HepG2 (cell line): ENCODE measurements around the gene KRTAP5-1. TPM values are rescaled to one million over a fixed set of nuclear protein-coding genes. Genes with fewer than 3 reads are reported as not detected.

ENCODE experiments used
- ATAC-seq: fragments of 200-7000 bp; cut with Tn5 transposase; 3 replicates; pipeline ENCODE4 v1.9.1; 2020; ENCODE audit warnings: mild to moderate bottlenecking, moderate library complexity
- BruUV-seq: library from RNA; stranded (reverse); fragments of 400-500 nt; replicated peaks from 2 replicates; lab custom pipeline; 2021; lab: Mats Ljungman, UMichigan
- CTCF ChIA-PET: fragments of 300-600 bp; formaldehyde crosslinking; extraction: SDS; loops from one replicate; lab custom pipeline; 2021; ENCODE audit warnings: low total read pairs, inconsistent platforms, low intra/inter-chr PET ratio; lab: Yijun Ruan, JAX
- POLR2A ChIA-PET: fragments of 350-600 bp; sonication (Branson Sonifier 250); formaldehyde crosslinking; loops from one replicate; lab custom pipeline; 2020; ENCODE audit warnings: antibody characterized with exemption, inconsistent platforms; lab: Yijun Ruan, JAX
- DNase-seq: peaks from one replicate; pipeline ENCODE4 v3.0.0-alpha.2; 2015; ENCODE audit warnings: low spot score
- FAIRE-seq: peaks from 3 replicates; lab custom pipeline; 2011; peaks lifted over from hg19 to GRCh38; lab: Jason Lieb, UNC
- H2AFZ ChIP-seq: one replicate; pipeline ENCODE4 v1.6.1; 2011; ENCODE audit warnings: low read length, inconsistent platforms
- H3K27ac ChIP-seq: fragments of 300-600 bp; 3 replicates; pipeline ENCODE4 v1.8.0; 2011; ENCODE audit warnings: mixed run types, mild to moderate bottlenecking, mixed read lengths, low read length, inconsistent platforms; ENCODE audit not compliant: insufficient read depth; ENCODE audit errors: extremely low read length
- H3K27me3 ChIP-seq, 2 experiments: fragments of 200-600 bp in 1 of 2; 2 replicates in 1 of 2; 3 replicates in 1 of 2; pipeline versions ENCODE4 v1.6.0 to v1.8.0; 2011; ENCODE audit warnings: low read length in 2 of 2, mild to moderate bottlenecking in 2 of 2, moderate library complexity in 2 of 2, inconsistent platforms in 1 of 2; ENCODE audit not compliant: insufficient read depth in 2 of 2, control insufficient read depth in 1 of 2
- H3K36me3 ChIP-seq, 2 experiments: fragments of 200-600 bp in 1 of 2; replicated peaks in 1 of 2; 2 replicates in 1 of 2; 3 replicates in 1 of 2; pipeline versions ENCODE4 v1.5.1 to v1.8.0; 2011; ENCODE audit warnings: low read length in 2 of 2, inconsistent platforms in 1 of 2; ENCODE audit not compliant: insufficient read depth in 2 of 2, control insufficient read depth in 1 of 2
- H3K4me1 ChIP-seq: 2 replicates; pipeline ENCODE4 v1.5.1; 2012; ENCODE audit warnings: low read length, inconsistent platforms; ENCODE audit not compliant: insufficient read depth
- H3K4me2 ChIP-seq: 2 replicates; pipeline ENCODE4 v1.6.0; 2011; ENCODE audit warnings: low read depth, low read length, inconsistent platforms
- H3K4me3 ChIP-seq, 3 experiments: fragments of 200-600 bp in 1 of 3; sonication (generic), shearing (Covaris generic) in 1 of 3; replicated peaks in 1 of 3; 2 replicates each; pipeline ENCODE4 v1.5.1; 2011 to 2016; ENCODE audit warnings: low read length in 3 of 3, inconsistent platforms in 2 of 3, low read depth in 2 of 3, mild to moderate bottlenecking in 2 of 3, control low read depth in 1 of 3, mixed read lengths in 1 of 3; ENCODE audit not compliant: insufficient read depth in 1 of 3
- H3K79me2 ChIP-seq: one replicate; pipeline ENCODE4 v1.6.1; 2011; ENCODE audit warnings: low read length, inconsistent platforms; ENCODE audit not compliant: insufficient read depth
- H3K9ac ChIP-seq: 2 replicates; pipeline ENCODE4 v1.6.0; 2011; ENCODE audit warnings: mild to moderate bottlenecking, low read depth, low read length, inconsistent platforms; ENCODE audit not compliant: insufficient read depth
- H3K9me3 ChIP-seq: 2 replicates; pipeline ENCODE4 v1.5.1; 2012; ENCODE audit warnings: mild to moderate bottlenecking, low read length
- H4K20me1 ChIP-seq: 2 replicates; pipeline ENCODE4 v1.6.0; 2011; ENCODE audit warnings: inconsistent platforms, mild to moderate bottlenecking, low read length, moderate library complexity; ENCODE audit not compliant: insufficient read depth
- FIP1L1 ChIP-seq: fragments of 200-400 bp; formaldehyde crosslinking; IDR thresholded peaks from 2 replicates; pipeline ENCODE4 v1.6.1; 2018; ENCODE audit warnings: low read depth, mild to moderate bottlenecking, low read length, moderate library complexity, borderline replicate concordance; ENCODE audit not compliant: insufficient read depth
- MAF1 ChIP-seq: sonication (generic); formaldehyde crosslinking; IDR thresholded peaks from 2 replicates; pipeline ENCODE4 v1.5.0; 2020; ENCODE audit warnings: missing genetic modification reagents, borderline replicate concordance
- MLLT10 ChIP-seq: sonication (generic); formaldehyde crosslinking; IDR thresholded peaks from 2 replicates; pipeline ENCODE4 v1.4.0; 2020; ENCODE audit warnings: missing genetic modification reagents
- ZNF367 ChIP-seq: sonication (generic); formaldehyde crosslinking; IDR thresholded peaks from 2 replicates; pipeline ENCODE4 v1.4.0; 2020; ENCODE audit warnings: missing genetic modification reagents, borderline replicate concordance
- ZNF780A ChIP-seq: sonication (generic); formaldehyde crosslinking; IDR thresholded peaks from 2 replicates; pipeline ENCODE4 v1.8.0; 2022; ENCODE audit warnings: mild to moderate bottlenecking, missing genetic modification reagents, moderate library complexity
- WGBS: methylation state at CpG from one replicate; pipeline ENCODE4 v1.1.6; 2017; ENCODE audit warnings: low lambda C conversion rate; 5-methylcytosine and 5-hydroxymethylcytosine counted together
- in situ Hi-C: cut with HindIII; loops from 2 replicates; pipeline ENCODE4 v1.10.0; 2017; ENCODE audit warnings: low pct_unique_long_range_greater_than_20kb; ENCODE audit not compliant: extremely low pct_ligation_motif_present
- intact Hi-C: fragments of 100-400 bp; cut with micrococcal nuclease; formaldehyde crosslinking; loops from one replicate; pipeline ENCODE4 v1.10.0; 2022; ENCODE audit not compliant: unreplicated experiment
- polyA plus RNA-seq, 8 experiments: library from polyadenylated mRNA; depleted of rRNA in 3 of 8; stranded (reverse) in 7 of 8; unstranded in 1 of 8; fragments of >200 nt; fragmentation: Illumina TruSeq in 4 of 8; extraction: Trizol in 4 of 8; gene quantifications; 2 replicates each; pipeline versions ENCODE4 v1.2.1 to v1.2.3, GENCODE V29; 2011 to 2016; ENCODE audit warnings: low read depth in 4 of 8, missing spikeins in 1 of 8, mixed read lengths in 1 of 8; ENCODE audit not compliant: insufficient read depth in 1 of 8
- total RNA-seq, 5 experiments: library from RNA; depleted of rRNA; stranded (reverse); fragments of >200 nt; fragmentation: Illumina TruSeq; extraction: Trizol; gene quantifications; 2 replicates each; pipeline ENCODE4 v1.2.3, GENCODE V29; 2016; ENCODE audit warnings: low read depth in 1 of 5
- TF ChIP-seq, protein P1 (sequence below): sonication (generic); formaldehyde crosslinking; IDR thresholded peaks from 2 replicates; pipeline ENCODE4 v1.8.0; 2022; ENCODE audit warnings: low read depth, missing genetic modification reagents
- TF ChIP-seq, protein P2 (sequence below): sonication (generic); formaldehyde crosslinking; IDR thresholded peaks from 2 replicates; pipeline ENCODE4 v1.4.0; 2020; ENCODE audit warnings: missing genetic modification reagents
- TF ChIP-seq, protein P3 (sequence below): sonication (generic); formaldehyde crosslinking; IDR thresholded peaks from 2 replicates; pipeline ENCODE4 v1.5.0; 2020; ENCODE audit warnings: missing genetic modification reagents
- TF ChIP-seq, protein P4 (sequence below): sonication (generic); formaldehyde crosslinking; IDR thresholded peaks from 2 replicates; pipeline ENCODE4 v1.8.0; 2022; ENCODE audit warnings: mild to moderate bottlenecking, missing genetic modification reagents; ENCODE audit not compliant: insufficient replicate concordance
- TF ChIP-seq, protein P5 (sequence below): sonication (generic); formaldehyde crosslinking; IDR thresholded peaks from 2 replicates; pipeline ENCODE4 v1.4.0; 2020; ENCODE audit warnings: mild to moderate bottlenecking, missing genetic modification reagents
- TF ChIP-seq, protein P6 (sequence below): sonication (generic); formaldehyde crosslinking; IDR thresholded peaks from 2 replicates; pipeline ENCODE4 v1.4.0; 2020; ENCODE audit warnings: missing genetic modification reagents, borderline replicate concordance

Gene KRTAP5-1
- total and polyA plus RNA-seq, 2 of the 13 experiments (the other 11 are each of a cell fraction or from before 2014, with no cell fraction given) = not detected

DNA sequence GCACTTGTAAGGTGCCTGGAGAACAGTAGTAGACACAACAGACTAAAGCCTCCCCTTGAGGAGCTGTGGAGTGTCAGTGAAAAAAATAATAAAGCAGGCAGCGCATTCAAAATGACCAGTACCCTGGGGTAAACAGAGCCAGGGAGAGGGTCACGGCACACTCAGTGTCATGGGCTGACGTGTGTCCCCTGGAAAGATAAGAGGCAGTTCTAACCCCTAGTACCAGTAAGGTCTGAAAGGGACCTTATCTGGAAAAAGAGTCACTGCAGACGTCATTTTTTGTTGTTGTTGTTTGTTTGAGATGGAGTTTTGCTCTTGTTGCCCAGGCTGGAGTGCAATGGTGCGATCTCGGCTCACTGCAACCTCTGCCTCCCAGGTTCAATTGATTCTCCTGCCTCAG is 45.0 kb downstream of the KRTAP5-1 start:
- no peak overlapping the region for H3K27ac ChIP-seq
- H3K9me3 ChIP-seq = no peaks in the 10 kb centered on the region
- ChIA-PET POLR2A (no interaction called here), CTCF (no interaction called here)
- no peak overlapping the region for H3K4me2 ChIP-seq
- H3K4me3 ChIP-seq = no peak overlapping the region
- WGBS = 19% methylated on average over 4 of the region's 6 CpGs
- no peak overlapping the region for H3K9ac ChIP-seq
- in situ Hi-C loops (no loop called here), intact Hi-C loops (loop anchor here (2.0 kb wide), 1 partner anchor 35 kb away; no protein-coding TSS in a partner anchor)
- H4K20me1 ChIP-seq = no peaks in the 10 kb centered on the region
- no TSS peak for BruUV-seq
- H2AFZ ChIP-seq = no peak overlapping the region
- peaks cover 29 to 53% of the 10 kb centered on the region in 2 experiments; a peak in 4 of 5 replicates for H3K27me3 ChIP-seq
- H3K79me2 ChIP-seq = peaks cover 13% of the 10 kb centered on the region
- DNase-seq (no peak), ATAC-seq (no peak), FAIRE-seq (no peak)
- H3K4me1 ChIP-seq = peaks cover 5% of the 10 kb centered on the region; the same call in 1 of the 2 replicates
- no peaks in the 10 kb centered on the region for H3K36me3 ChIP-seq
- no peak for TF ChIP-seq MAF1 (CRISPR knock-in tag)
- no peak for TF ChIP-seq ZNF367 (CRISPR knock-in tag)
- TF ChIP-seq, protein P1, sequence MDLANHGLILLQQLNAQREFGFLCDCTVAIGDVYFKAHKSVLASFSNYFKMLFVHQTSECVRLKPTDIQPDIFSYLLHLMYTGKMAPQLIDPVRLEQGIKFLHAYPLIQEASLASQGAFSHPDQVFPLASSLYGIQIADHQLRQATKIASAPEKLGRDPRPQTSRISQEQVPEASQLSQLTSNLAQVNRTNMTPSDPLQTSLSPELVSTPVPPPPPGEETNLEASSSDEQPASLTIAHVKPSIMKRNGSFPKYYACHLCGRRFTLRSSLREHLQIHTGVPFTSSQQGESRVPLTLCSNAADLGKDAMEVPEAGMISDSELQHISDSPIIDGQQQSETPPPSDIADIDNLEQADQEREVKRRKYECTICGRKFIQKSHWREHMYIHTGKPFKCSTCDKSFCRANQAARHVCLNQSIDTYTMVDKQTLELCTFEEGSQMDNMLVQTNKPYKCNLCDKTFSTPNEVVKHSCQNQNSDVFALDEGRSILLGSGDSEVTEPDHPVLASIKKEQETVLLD = no peak
- TF ChIP-seq, protein P2, sequence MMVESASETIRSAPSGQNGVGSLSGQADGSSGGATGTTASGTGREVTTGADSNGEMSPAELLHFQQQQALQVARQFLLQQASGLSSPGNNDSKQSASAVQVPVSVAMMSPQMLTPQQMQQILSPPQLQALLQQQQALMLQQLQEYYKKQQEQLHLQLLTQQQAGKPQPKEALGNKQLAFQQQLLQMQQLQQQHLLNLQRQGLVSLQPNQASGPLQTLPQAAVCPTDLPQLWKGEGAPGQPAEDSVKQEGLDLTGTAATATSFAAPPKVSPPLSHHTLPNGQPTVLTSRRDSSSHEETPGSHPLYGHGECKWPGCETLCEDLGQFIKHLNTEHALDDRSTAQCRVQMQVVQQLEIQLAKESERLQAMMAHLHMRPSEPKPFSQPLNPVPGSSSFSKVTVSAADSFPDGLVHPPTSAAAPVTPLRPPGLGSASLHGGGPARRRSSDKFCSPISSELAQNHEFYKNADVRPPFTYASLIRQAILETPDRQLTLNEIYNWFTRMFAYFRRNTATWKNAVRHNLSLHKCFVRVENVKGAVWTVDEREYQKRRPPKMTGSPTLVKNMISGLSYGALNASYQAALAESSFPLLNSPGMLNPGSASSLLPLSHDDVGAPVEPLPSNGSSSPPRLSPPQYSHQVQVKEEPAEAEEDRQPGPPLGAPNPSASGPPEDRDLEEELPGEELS (CRISPR knock-in tag) = no peak
- TF ChIP-seq FIP1L1 = no peak
- TF ChIP-seq, protein P3, sequence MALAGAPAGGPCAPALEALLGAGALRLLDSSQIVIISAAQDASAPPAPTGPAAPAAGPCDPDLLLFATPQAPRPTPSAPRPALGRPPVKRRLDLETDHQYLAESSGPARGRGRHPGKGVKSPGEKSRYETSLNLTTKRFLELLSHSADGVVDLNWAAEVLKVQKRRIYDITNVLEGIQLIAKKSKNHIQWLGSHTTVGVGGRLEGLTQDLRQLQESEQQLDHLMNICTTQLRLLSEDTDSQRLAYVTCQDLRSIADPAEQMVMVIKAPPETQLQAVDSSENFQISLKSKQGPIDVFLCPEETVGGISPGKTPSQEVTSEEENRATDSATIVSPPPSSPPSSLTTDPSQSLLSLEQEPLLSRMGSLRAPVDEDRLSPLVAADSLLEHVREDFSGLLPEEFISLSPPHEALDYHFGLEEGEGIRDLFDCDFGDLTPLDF (CRISPR knock-in tag) = no peak
- TF ChIP-seq, protein P4, sequence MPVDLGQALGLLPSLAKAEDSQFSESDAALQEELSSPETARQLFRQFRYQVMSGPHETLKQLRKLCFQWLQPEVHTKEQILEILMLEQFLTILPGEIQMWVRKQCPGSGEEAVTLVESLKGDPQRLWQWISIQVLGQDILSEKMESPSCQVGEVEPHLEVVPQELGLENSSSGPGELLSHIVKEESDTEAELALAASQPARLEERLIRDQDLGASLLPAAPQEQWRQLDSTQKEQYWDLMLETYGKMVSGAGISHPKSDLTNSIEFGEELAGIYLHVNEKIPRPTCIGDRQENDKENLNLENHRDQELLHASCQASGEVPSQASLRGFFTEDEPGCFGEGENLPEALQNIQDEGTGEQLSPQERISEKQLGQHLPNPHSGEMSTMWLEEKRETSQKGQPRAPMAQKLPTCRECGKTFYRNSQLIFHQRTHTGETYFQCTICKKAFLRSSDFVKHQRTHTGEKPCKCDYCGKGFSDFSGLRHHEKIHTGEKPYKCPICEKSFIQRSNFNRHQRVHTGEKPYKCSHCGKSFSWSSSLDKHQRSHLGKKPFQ (CRISPR knock-in tag) = no peak
- TF ChIP-seq, protein P5, sequence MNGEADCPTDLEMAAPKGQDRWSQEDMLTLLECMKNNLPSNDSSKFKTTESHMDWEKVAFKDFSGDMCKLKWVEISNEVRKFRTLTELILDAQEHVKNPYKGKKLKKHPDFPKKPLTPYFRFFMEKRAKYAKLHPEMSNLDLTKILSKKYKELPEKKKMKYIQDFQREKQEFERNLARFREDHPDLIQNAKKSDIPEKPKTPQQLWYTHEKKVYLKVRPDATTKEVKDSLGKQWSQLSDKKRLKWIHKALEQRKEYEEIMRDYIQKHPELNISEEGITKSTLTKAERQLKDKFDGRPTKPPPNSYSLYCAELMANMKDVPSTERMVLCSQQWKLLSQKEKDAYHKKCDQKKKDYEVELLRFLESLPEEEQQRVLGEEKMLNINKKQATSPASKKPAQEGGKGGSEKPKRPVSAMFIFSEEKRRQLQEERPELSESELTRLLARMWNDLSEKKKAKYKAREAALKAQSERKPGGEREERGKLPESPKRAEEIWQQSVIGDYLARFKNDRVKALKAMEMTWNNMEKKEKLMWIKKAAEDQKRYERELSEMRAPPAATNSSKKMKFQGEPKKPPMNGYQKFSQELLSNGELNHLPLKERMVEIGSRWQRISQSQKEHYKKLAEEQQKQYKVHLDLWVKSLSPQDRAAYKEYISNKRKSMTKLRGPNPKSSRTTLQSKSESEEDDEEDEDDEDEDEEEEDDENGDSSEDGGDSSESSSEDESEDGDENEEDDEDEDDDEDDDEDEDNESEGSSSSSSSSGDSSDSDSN = no peak
- no peak for TF ChIP-seq MLLT10 (CRISPR knock-in tag)
- no peak for TF ChIP-seq ZNF780A
- TF ChIP-seq, protein P6, sequence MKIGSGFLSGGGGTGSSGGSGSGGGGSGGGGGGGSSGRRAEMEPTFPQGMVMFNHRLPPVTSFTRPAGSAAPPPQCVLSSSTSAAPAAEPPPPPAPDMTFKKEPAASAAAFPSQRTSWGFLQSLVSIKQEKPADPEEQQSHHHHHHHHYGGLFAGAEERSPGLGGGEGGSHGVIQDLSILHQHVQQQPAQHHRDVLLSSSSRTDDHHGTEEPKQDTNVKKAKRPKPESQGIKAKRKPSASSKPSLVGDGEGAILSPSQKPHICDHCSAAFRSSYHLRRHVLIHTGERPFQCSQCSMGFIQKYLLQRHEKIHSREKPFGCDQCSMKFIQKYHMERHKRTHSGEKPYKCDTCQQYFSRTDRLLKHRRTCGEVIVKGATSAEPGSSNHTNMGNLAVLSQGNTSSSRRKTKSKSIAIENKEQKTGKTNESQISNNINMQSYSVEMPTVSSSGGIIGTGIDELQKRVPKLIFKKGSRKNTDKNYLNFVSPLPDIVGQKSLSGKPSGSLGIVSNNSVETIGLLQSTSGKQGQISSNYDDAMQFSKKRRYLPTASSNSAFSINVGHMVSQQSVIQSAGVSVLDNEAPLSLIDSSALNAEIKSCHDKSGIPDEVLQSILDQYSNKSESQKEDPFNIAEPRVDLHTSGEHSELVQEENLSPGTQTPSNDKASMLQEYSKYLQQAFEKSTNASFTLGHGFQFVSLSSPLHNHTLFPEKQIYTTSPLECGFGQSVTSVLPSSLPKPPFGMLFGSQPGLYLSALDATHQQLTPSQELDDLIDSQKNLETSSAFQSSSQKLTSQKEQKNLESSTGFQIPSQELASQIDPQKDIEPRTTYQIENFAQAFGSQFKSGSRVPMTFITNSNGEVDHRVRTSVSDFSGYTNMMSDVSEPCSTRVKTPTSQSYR (CRISPR knock-in tag) = no peak
